TTC549 (cell line): ENCODE measurements around the gene LSR.

ENCODE experiments used
- FAIRE-seq: peaks from 2 replicates; lab custom pipeline; 2012; peaks lifted over from hg19 to GRCh38; lab: Jason Lieb, UNC

The LSR gene

GRCh38 chr19:35303357-35303915 is 54.6 kb downstream of the LSR start:
- no peak for FAIRE-seq

- FAIRE-seq: no peak
Observed at GRCh38 chr19:35304036-35304435, 55.2 kb downstream of the LSR start.

GRCh38 chr19:35305181-35305580 is 56.4 kb downstream of the LSR start:
- FAIRE-seq: no peak

GRCh38 chr19:35306473-35307246 is 57.9 kb downstream of the LSR start:
- FAIRE-seq: no peak

- no peak for FAIRE-seq
Observed at GRCh38 chr19:35307931-35308330, 59.1 kb downstream of the LSR start.

- FAIRE-seq: no peak
Observed at GRCh38 chr19:35308910-35309309, 60.1 kb downstream of the LSR start.

GRCh38 chr19:35309481-35310279 is 60.9 kb downstream of the LSR start:
- no peak for FAIRE-seq

GRCh38 chr19:35310331-35310730 is 61.5 kb downstream of the LSR start:
- no peak for FAIRE-seq

GRCh38 chr19:35310811-35311465 is 62.1 kb downstream of the LSR start:
- FAIRE-seq: no peak

- FAIRE-seq: no peak
Observed at GRCh38 chr19:35311901-35312665, 63.3 kb downstream of the LSR start.

- FAIRE-seq: no peak
Observed at GRCh38 chr19:35313587-35313986, 64.8 kb downstream of the LSR start.

GRCh38 chr19:35314031-35314430 is 65.2 kb downstream of the LSR start:
- FAIRE-seq: no peak

GRCh38 chr19:35314858-35315470 is 66.2 kb downstream of the LSR start:
- no peak for FAIRE-seq

- no peak for FAIRE-seq
Observed at GRCh38 chr19:35315883-35316282, 67.1 kb downstream of the LSR start.

- FAIRE-seq: no peak
Observed at GRCh38 chr19:35316560-35316959, 67.8 kb downstream of the LSR start.
